Fibroblast of skin of back (primary cell): Measurements from ENCODE around the gene LCE1C. TPM values are rescaled to one million over a fixed set of nuclear protein-coding genes. Genes with fewer than 3 reads are reported as not detected.

Experiments
- DNase-seq: peaks from one replicate; pipeline ENCODE4 v3.0.0-alpha.2; 2013
- polyA plus RNA-seq, 2 experiments: library from polyadenylated mRNA; unstranded; fragments of 120-200 nt; gene quantifications; one replicate each; pipeline ENCODE4 v1.2.1, GENCODE V29; 2013; ENCODE audit not compliant: insufficient read length in 2 of 2

LCE1C gene
- not detected for polyA plus RNA-seq (2013, experiment 1 of 2; ENCODE audit: insufficient read length)
- not detected for polyA plus RNA-seq (2013, experiment 2 of 2; ENCODE audit: insufficient read length)

- no peak for DNase-seq
Measured at GRCh38 chr1:152806576-152806975, at the start of gene LCE1C. TSS of gene LCE1C (minus strand) at chr1:152806651. CDS start at chr1:152805478, 1,173 bp downstream.

- no peak for DNase-seq
Measured at GRCh38 chr1:152855661-152856060, 49.2 kb upstream of the LCE1C start.

GRCh38 chr1:152842556-152842955, 36.1 kb upstream of the LCE1C start, which contains the start of gene LCE6A:
TSS of gene LCE6A (plus strand) at chr1:152842856. CDS start at chr1:152843521, 665 bp downstream.
- no peak for DNase-seq

- no peak for DNase-seq
Measured at GRCh38 chr1:152836870-152837269, 30.4 kb upstream of the LCE1C start.

GRCh38 chr1:152827173-152827572, 20.7 kb upstream of the LCE1C start, which contains the start of gene LCE1A:
TSS of gene LCE1A (plus strand) at chr1:152827473. CDS start at chr1:152827473, 0 bp downstream.
- no peak for DNase-seq

- no peak for DNase-seq
Measured at GRCh38 chr1:152824964-152825363, 18.5 kb upstream of the LCE1C start.

- no peak for DNase-seq
Measured at GRCh38 chr1:152823294-152823693, 16.8 kb upstream of the LCE1C start.

GRCh38 chr1:152817309-152817708, 10.9 kb upstream of the LCE1C start:
- DNase-seq, result no peak

- DNase-seq, result no peak
Measured at GRCh38 chr1:152811671-152812070, 5.2 kb upstream of the LCE1C start, which contains the start of gene LCE1B. TSS of gene LCE1B (plus strand) at chr1:152811971. CDS start at chr1:152812447, 476 bp downstream.

- no peak for DNase-seq
Measured at GRCh38 chr1:152811050-152811449, 4.6 kb upstream of the LCE1C start.

- no peak for DNase-seq
Measured at GRCh38 chr1:152801333-152801732, 5.1 kb downstream of the LCE1C start.

- DNase-seq, result no peak
Measured at GRCh38 chr1:152796421-152796820, 10.0 kb downstream of the LCE1C start, which contains the start of gene LCE1D. TSS of gene LCE1D (plus strand) at chr1:152796721. CDS start at chr1:152797795, 1,074 bp downstream.

- no peak for DNase-seq
Measured at GRCh38 chr1:152795686-152796085, 10.8 kb downstream of the LCE1C start.

GRCh38 chr1:152786077-152786476, 20.4 kb downstream of the LCE1C start, which contains the start of gene LCE1E:
TSS of gene LCE1E (plus strand) at chr1:152786257. CDS start at chr1:152787300, 1,043 bp downstream.
- no peak for DNase-seq

GRCh38 chr1:152783095-152783494, 23.4 kb downstream of the LCE1C start:
- DNase-seq, result no peak

GRCh38 chr1:152777510-152778137, 28.8 kb downstream of the LCE1C start:
- peak; percentile 6 for DNase-seq

- no peak for DNase-seq
Measured at GRCh38 chr1:152776361-152776760, 30.1 kb downstream of the LCE1C start.

- DNase-seq, result no peak
Measured at GRCh38 chr1:152774875-152775274, 31.6 kb downstream of the LCE1C start, which contains the start of gene LCE1F. TSS of gene LCE1F (plus strand) at chr1:152775140. CDS start at chr1:152776372, 1,232 bp downstream.

GRCh38 chr1:152770411-152770810, 36.0 kb downstream of the LCE1C start:
- DNase-seq, result no peak

- no peak for DNase-seq
Measured at GRCh38 chr1:152768847-152769533, 37.5 kb downstream of the LCE1C start.

GRCh38 chr1:152761609-152762213, 44.7 kb downstream of the LCE1C start:
- no peak for DNase-seq

- DNase-seq, result no peak
Measured at GRCh38 chr1:152760551-152761190, 45.8 kb downstream of the LCE1C start.
